Measurements from ENCODE around the gene BCL2L2. TPM values are rescaled to one million over a fixed set of nuclear protein-coding genes. Genes with fewer than 3 reads are reported as not detected.

The BCL2L2 gene
- total RNA-seq, 1 experiment from 2014 or later = 18.2 TPM

- TF ChIP-seq ZNF532 (CRISPR knock-in tag; IDR thresholded peaks at IDR 0.05; ENCODE audit: borderline replicate concordance) (no peak), E2F5 (CRISPR knock-in tag; IDR thresholded peaks at IDR 0.05) (no peak), NFATC4 (CRISPR knock-in tag; IDR thresholded peaks at IDR 0.05) (no peak)
Observed at GRCh38 chr14:23356662-23357061, 50.0 kb downstream of the BCL2L2 start (continued).

- no peak for ATAC-seq
- peaks cover 21% of the 10 kb centered on the region for H3K27me3 Mint-ChIP-seq (ENCODE audit: low read depth)
- DNase-seq (ENCODE audit: low spot score) = no peak
- POLR2A ChIA-PET = no interaction called here
- TF ChIP-seq RELA (CRISPR knock-in tag; IDR thresholded peaks at IDR 0.05; ENCODE audit: borderline replicate concordance) (no peak), NFYB (CRISPR knock-in tag; conservative IDR thresholded peaks at IDR 0.05; ENCODE audit: low read depth) (no peak), SP1 (CRISPR knock-in tag; conservative IDR thresholded peaks at IDR 0.05) (no peak)
- H3K36me3 Mint-ChIP-seq = peaks cover 14% of the 10 kb centered on the region
- no peaks in the 10 kb centered on the region for H3K9me3 Mint-ChIP-seq
- H3K4me3 Mint-ChIP-seq = no peak overlapping the region
- CTCF ChIA-PET = interaction anchor here (1.0 to 1.4 kb wide), 2 partner anchors 23 to 99 kb away, joined by 3 to 4 read pairs; no protein-coding TSS in a partner anchor
- H3K4me1 Mint-ChIP-seq = peaks cover 8% of the 10 kb centered on the region
- H3K27ac Mint-ChIP-seq = no peak overlapping the region
Observed at GRCh38 chr14:23357261-23357660, 50.6 kb downstream of the BCL2L2 start.

GRCh38 chr14:23358042-23358441 is 51.4 kb downstream of the BCL2L2 start:
- Mint-ChIP-seq H3K9me3 (no peaks in the 10 kb centered on the region), H3K4me3 (no peak overlapping the region), H3K27ac (no peak overlapping the region), H3K36me3 (peaks cover 15% of the 10 kb centered on the region), H3K4me1 (peaks cover 10% of the 10 kb centered on the region), H3K27me3 (ENCODE audit: low read depth) (peaks cover 20% of the 10 kb centered on the region)
- no peak for DNase-seq (ENCODE audit: low spot score)
- TF ChIP-seq GABPB1 (CRISPR knock-in tag; IDR thresholded peaks at IDR 0.05) = no peak
- TF ChIP-seq ZSCAN18 (CRISPR knock-in tag; IDR thresholded peaks at IDR 0.05) = no peak
- no peak for TF ChIP-seq FOXP4 (CRISPR knock-in tag; IDR thresholded peaks at IDR 0.05)
- TF ChIP-seq ZNF138 (CRISPR knock-in tag; conservative IDR thresholded peaks at IDR 0.05) = no peak
- TF ChIP-seq USF1 (CRISPR knock-in tag; IDR thresholded peaks at IDR 0.05) = no peak
- TF ChIP-seq SMAD3 (CRISPR knock-in tag; IDR thresholded peaks at IDR 0.05; ENCODE audit: borderline replicate concordance) = no peak
- no peak for TF ChIP-seq ETV6 (CRISPR knock-in tag; IDR thresholded peaks at IDR 0.05)
- TF ChIP-seq FOXK1 (CRISPR knock-in tag; IDR thresholded peaks at IDR 0.05) = no peak
- no peak for TF ChIP-seq ATF1 (CRISPR knock-in tag; IDR thresholded peaks at IDR 0.05)
- no peak for TF ChIP-seq EMX1 (CRISPR knock-in tag; IDR thresholded peaks at IDR 0.05)
- POLR2A ChIA-PET = no interaction called here
- no peak for ATAC-seq
- CTCF ChIA-PET = interaction anchor here (1.0 to 6.5 kb wide), 3 partner anchors 22 to 99 kb away, joined by 3 to 95 read pairs (median 4); no protein-coding TSS in a partner anchor

Measured in WTC11 (cell line).